KMS-11 (cell line): Measurements from ENCODE around the gene SP1.
"Not testable (repeated sequence)": the region's sequence is repeated elsewhere in the genome, so short reads cannot be mapped to it uniquely, and the experiment has no call there.

Experiments
- H2AFZ ChIP-seq: fragments of 200-600 bp; sonication (generic); 2 replicates; pipeline ENCODE4 v1.6.1; 2016; ENCODE audit warnings: antibody characterized with exemption, mixed run types, low read depth
- H3K27ac ChIP-seq: fragments of 200-600 bp; sonication (generic); 2 replicates; pipeline ENCODE4 v1.6.1; 2016; ENCODE audit warnings: mild to moderate bottlenecking, mixed run types
- H3K27me3 ChIP-seq: fragments of 200-600 bp; sonication (generic); 2 replicates; pipeline ENCODE4 v1.6.1; 2017; ENCODE audit warnings: mild to moderate bottlenecking, low read depth, mixed run types, moderate library complexity; ENCODE audit not compliant: insufficient read depth
- H3K36me3 ChIP-seq: fragments of 200-600 bp; sonication (generic); 2 replicates; pipeline ENCODE4 v1.6.1; 2017; ENCODE audit warnings: mild to moderate bottlenecking, mixed run types; ENCODE audit not compliant: insufficient read depth
- H3K4me1 ChIP-seq: fragments of 200-600 bp; sonication (generic); 2 replicates; pipeline ENCODE4 v1.6.1; 2016; ENCODE audit warnings: mild to moderate bottlenecking, low read depth, mixed run types; ENCODE audit not compliant: poor library complexity, severe bottlenecking
- H3K4me2 ChIP-seq: fragments of 200-600 bp; sonication (generic); 2 replicates; pipeline ENCODE4 v1.7.0; 2016; ENCODE audit warnings: mild to moderate bottlenecking, mixed run types
- H3K4me3 ChIP-seq: fragments of 200-600 bp; sonication (generic); IDR thresholded peaks from 2 replicates; pipeline ENCODE4 v1.6.1; 2017; ENCODE audit warnings: low read depth, low read length, mixed read lengths; ENCODE audit not compliant: insufficient read depth
- H3K79me2 ChIP-seq: fragments of 200-600 bp; sonication (generic); 2 replicates; pipeline ENCODE4 v1.6.1; 2016; ENCODE audit warnings: low read depth, mixed run types; ENCODE audit not compliant: insufficient read depth
- H3K9ac ChIP-seq: fragments of 200-600 bp; sonication (generic); 2 replicates; pipeline ENCODE4 v1.6.1; 2016; ENCODE audit warnings: mild to moderate bottlenecking, mixed run types
- H4K20me1 ChIP-seq: fragments of 200-600 bp; sonication (generic); 2 replicates; pipeline ENCODE4 v1.6.1; 2016; ENCODE audit warnings: mild to moderate bottlenecking, mixed run types; ENCODE audit not compliant: insufficient read depth
- CTCF ChIP-seq: fragments of 200-600 bp; sonication (generic); conservative IDR thresholded peaks from 2 replicates; pipeline ENCODE4 v1.6.1; 2017; ENCODE audit warnings: low read depth, mild to moderate bottlenecking, antibody characterized with exemption, low read length, moderate library complexity, mixed read lengths

The SP1 gene

GRCh38 chr12:53431187-53431586 is 51.2 kb downstream of the SP1 start:
- no peak overlapping the region for H2AFZ ChIP-seq
- H3K9ac ChIP-seq, result no peak overlapping the region
- H3K4me3 ChIP-seq, result no peak overlapping the region
- no peak overlapping the region for H3K4me2 ChIP-seq
- no peak for TF ChIP-seq CTCF
- H3K79me2 ChIP-seq, result no peaks in the 10 kb centered on the region
- H3K27me3 ChIP-seq, result no peaks in the 10 kb centered on the region; the same call in 1 of the 2 replicates
- no peak overlapping the region for H3K27ac ChIP-seq
- no peaks in the 10 kb centered on the region for H4K20me1 ChIP-seq
- no peaks in the 10 kb centered on the region for H3K36me3 ChIP-seq
- peaks cover 28% of the 10 kb centered on the region for H3K4me1 ChIP-seq

GRCh38 chr12:53435326-53435725 is 55.4 kb downstream of the SP1 start:
- H3K36me3 ChIP-seq, H2AFZ ChIP-seq, H3K4me1 ChIP-seq, H3K27me3 ChIP-seq, H3K27ac ChIP-seq, H4K20me1 ChIP-seq, H3K4me3 ChIP-seq, H3K9ac ChIP-seq, H3K79me2 ChIP-seq, H3K4me2 ChIP-seq: not testable (repeated sequence)

- not testable (repeated sequence) for H3K4me3 ChIP-seq, H3K27me3 ChIP-seq, H2AFZ ChIP-seq, H3K36me3 ChIP-seq, H3K27ac ChIP-seq, H3K9ac ChIP-seq, H4K20me1 ChIP-seq, H3K4me2 ChIP-seq
- Histone ChIP-seq H3K4me1 (peaks cover 31% of the 10 kb centered on the region), H3K79me2 (peaks cover 20% of the 10 kb centered on the region)
Measured at GRCh38 chr12:53439582-53439981, 59.6 kb downstream of the SP1 start.

GRCh38 chr12:53441040-53441833 is 61.3 kb downstream of the SP1 start, which contains the start of gene PRR13:
Gene PRR13, plus strand, starts transcription at chr12:53441734. Its CDS starts 981 bp downstream, at chr12:53442715.
- H3K79me2 ChIP-seq, result peaks cover 20% of the 10 kb centered on the region
- peak within 1 kb of the TSS; percentile 56 for H3K9ac ChIP-seq
- peaks cover 15% of the 10 kb centered on the region; the same call in 1 of the 2 replicates for H3K36me3 ChIP-seq
- H3K4me2 ChIP-seq, result peak within 1 kb of the TSS; percentile 82
- no peak within 1 kb of the TSS for H3K4me3 ChIP-seq
- H3K27ac ChIP-seq, result peak within 1 kb of the TSS; percentile 67
- H3K4me1 ChIP-seq, result peaks cover 37% of the 10 kb centered on the region
- no peak for TF ChIP-seq CTCF
- H4K20me1 ChIP-seq, result no peaks in the 10 kb centered on the region
- peak within 1 kb of the TSS; percentile 71 for H2AFZ ChIP-seq
- no peaks in the 10 kb centered on the region for H3K27me3 ChIP-seq

GRCh38 chr12:53443955-53444354 is 64.0 kb downstream of the SP1 start:
- Histone ChIP-seq H3K4me1 (peaks cover 37% of the 10 kb centered on the region), H3K4me3 (no peak overlapping the region), H4K20me1 (no peaks in the 10 kb centered on the region), H3K9ac (no peak overlapping the region), H3K4me2 (no peak overlapping the region), H3K27me3 (no peaks in the 10 kb centered on the region), H2AFZ (no peak overlapping the region), H3K27ac (no peak overlapping the region), H3K79me2 (peaks cover 20% of the 10 kb centered on the region), H3K36me3 (peaks cover 15% of the 10 kb centered on the region; the same call in 1 of the 2 replicates)
- TF ChIP-seq CTCF, result no peak

- not testable (repeated sequence) for H3K9ac ChIP-seq, H3K27me3 ChIP-seq, H3K27ac ChIP-seq, H4K20me1 ChIP-seq, H3K4me3 ChIP-seq, H3K4me2 ChIP-seq, H2AFZ ChIP-seq
- H3K4me1 ChIP-seq, result peaks cover 37% of the 10 kb centered on the region
- peaks cover 15% of the 10 kb centered on the region; the same call in 1 of the 2 replicates for H3K36me3 ChIP-seq
- H3K79me2 ChIP-seq, result peaks cover 20% of the 10 kb centered on the region
Measured at GRCh38 chr12:53444593-53445325, 64.8 kb downstream of the SP1 start.
